ENCODE results near the gene RFX7. TPM values are rescaled to one million over a fixed set of nuclear protein-coding genes. Genes with fewer than 3 reads are reported as not detected.
"Not testable (repeated sequence)": the region's sequence is repeated elsewhere in the genome, so short reads cannot be mapped to it uniquely, and the experiment has no call there.

Gene RFX7
- total RNA-seq, 1 donor from 2014 or later, result 7.2 TPM

DNA sequence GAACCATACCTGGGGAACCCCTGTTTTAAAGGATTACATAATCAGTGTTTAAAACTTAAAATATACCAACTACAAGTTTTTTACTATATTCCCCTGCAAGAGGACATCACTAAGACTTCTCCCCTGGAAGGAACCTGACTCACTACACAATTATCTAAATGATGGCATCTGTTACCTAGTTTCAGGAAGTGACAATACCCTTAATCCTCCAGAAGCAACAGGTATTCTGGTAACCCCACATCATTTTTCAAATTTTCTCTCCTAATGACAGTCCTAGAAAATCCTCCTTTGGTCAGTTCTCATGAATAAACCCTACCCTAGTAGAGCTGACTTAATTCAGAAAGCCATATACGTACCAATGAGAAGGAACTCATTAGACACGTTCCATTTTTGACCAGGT, 78.4 kb downstream of the RFX7 start:
- intact Hi-C loops (cut with micrococcal nuclease), result no loop called here
- DNase-seq (no peak), ATAC-seq (no peak)

DNA sequence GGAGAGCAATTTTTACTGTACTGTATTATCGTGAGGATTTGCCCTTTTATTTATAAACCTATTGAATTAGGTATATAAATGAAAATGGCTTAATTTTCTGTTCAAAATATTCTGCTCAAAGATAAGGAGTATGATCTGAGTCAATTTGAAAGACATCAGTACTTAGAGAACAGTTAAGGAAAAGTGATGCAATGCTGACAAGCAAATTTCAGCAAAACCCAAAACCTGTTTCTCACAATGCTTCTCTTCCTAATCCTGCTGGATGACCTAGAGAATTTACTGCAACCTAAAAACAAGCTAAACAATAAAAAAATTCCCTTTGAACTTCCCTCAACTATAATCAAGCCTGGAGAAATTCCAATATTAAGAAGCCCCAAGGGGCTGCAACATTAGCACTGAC, 82.7 kb downstream of the RFX7 start:
- intact Hi-C loops (cut with micrococcal nuclease), result no loop called here
- ATAC-seq (no peak), DNase-seq (no peak)

DNA sequence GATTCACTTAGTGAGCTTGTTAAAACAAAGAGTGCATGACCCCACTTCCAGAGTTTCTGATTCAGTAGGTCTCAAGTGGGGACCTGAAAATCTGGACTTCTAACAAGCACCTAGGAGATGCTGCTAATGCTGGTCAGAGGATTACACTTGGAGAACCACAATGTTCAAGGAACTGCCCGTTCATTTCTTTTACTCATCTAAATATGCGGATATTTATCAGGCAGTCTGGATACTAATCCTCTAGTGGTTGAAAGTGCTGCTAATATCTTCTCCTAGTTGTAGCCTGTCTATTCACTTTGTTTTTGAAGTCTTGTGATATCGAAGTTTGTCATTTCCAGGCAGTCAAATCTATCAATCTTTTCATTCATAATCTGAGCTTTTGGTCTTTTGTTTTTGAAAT, 86.8 kb downstream of the RFX7 start:
- DNase-seq (no peak), ATAC-seq (no peak)
- intact Hi-C loops (cut with micrococcal nuclease), result no loop called here

DNA sequence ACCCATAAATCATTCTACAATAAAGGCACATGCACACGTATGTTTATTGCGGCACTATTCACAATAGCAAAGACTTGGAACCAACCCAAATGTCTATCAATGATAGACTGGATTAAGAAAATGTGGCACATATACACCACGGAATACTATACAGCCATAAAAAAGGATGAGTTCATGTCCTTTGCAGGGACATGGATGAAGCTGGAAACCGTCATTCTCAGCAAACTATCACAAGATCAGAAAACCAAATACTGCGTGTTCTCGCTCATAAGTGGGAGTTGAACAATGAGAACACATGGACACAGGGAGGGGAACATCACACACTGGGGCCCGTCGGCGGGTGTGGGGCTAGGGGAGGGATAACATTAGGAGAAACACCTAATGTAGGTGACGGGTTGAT, 88.4 kb downstream of the RFX7 start:
- intact Hi-C loops (cut with micrococcal nuclease); DNase-seq; ATAC-seq: not testable (repeated sequence)

DNA sequence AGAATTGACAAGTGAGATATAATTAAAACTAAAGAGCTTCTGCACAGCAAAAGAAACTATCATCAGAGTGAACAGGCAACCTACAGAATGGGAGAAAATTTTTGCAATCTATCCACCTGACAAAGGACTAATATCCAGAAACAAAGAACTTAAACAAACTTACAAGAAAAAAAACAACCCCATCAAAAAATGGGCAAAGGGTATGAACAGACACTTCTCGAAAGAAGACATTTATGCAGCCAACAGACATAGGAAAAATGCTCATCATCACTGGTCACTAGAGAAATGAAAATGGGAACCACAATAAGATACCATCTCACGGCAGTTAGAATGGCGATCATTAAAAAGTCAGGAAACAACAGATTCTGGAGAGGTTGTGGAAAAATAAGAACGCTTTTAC, 88.9 kb downstream of the RFX7 start:
- DNase-seq; ATAC-seq; intact Hi-C loops (cut with micrococcal nuclease): not testable (repeated sequence)

DNA sequence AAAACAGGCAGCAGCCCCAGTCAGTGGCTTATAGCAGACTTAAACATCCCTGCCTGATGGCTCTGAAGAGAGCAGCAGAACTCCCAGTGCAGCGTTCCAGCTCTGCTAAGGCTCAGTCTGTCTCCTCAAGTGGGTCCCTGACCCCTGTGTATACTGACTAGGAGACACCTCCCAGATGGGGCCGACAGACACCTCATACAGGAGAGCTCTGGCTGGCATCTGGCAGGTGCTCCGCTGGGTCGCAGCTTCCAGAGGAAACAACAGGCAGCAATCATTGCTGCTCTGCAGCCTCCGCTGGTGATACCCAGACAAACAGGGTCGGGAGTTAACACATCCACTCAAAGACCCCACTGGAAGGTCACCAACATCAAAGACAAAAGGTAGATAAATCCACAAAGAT, 93.5 kb downstream of the RFX7 start:
- ATAC-seq, result no peak
- no peak for DNase-seq
- intact Hi-C loops (cut with micrococcal nuclease), result no loop called here

DNA sequence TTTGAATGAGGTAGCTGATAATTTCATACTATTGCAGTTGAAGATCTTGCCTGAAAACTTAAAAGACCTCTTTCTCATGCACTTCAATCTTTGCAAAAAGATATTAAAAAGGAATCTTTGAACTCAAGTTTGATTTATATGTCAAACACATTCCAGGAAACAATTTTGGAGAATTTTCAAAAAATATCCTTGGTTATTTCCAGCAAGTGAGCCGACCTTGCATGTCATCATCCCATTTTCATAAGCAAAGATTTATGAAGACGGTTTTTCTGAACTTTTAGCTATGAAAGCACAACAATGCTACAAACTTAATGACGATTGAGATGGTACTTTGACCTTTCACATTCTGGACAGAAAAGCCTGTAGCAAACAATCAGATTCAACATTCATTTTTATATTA, 95.6 kb downstream of the RFX7 start:
- DNase-seq (no peak), ATAC-seq (no peak)
- intact Hi-C loops (cut with micrococcal nuclease), result no loop called here

DNA sequence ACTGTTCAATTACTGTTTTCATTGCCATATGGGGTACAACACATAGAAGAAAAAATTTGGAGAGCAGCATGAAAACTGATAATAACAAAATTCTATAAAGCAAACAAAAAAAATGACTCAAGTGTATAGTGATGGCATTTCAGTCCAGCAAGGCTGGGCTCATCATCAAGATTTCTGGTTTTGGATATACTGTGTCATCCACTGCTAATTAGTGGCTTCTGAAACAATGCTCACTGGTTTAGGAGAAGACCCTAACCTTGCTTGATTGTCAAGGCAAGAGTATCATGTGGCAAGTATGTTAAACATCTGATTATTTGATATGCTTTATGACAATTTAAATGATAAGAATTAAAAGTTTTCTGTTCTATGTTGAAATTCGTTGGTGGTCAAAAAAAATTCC, 96.9 kb downstream of the RFX7 start:
- DNase-seq, result no peak
- intact Hi-C loops (cut with micrococcal nuclease), result no loop called here
- no peak for ATAC-seq

DNA sequence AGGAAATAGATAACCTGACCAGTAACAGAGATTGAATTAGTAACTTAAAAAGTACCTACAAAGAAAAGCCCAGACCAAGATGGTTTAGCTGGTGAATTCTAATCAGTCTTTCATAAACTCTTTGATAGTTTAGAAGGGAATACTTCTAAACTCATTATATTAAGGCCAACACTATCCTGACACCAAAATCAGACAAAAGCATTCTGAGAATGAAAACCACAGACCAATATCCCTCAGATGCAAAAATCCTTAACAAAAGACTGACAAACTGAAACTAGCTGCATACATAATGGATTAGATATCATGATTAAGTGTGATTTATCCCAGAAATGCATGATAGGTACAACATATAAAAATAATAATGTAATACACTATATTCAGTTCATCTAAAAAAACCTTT, 115.6 kb downstream of the RFX7 start:
- intact Hi-C loops (cut with micrococcal nuclease), result no loop called here

DNA sequence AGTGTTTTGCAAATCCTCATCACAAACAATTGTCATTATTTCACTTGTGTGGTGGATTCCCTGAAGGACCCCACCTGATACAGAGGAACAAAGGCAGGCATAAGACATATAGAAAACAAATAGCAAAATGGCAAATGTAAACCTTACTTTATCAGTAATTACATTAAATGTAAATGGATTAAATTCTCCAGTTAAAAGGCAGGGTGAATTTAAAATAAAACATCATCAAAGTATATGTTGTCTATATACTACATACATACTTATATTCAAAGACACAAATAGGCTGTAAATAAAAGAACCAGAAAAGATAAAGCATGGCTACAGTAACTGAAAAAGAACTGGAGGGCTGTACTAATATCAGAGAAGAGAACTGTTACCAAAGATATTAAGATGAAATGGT, 117.3 kb downstream of the RFX7 start:
- intact Hi-C loops (cut with micrococcal nuclease), result no loop called here

More for the DNA sequence above, 115.6 kb downstream of the RFX7 start:
- no peak for DNase-seq
- no peak for ATAC-seq

DNA sequence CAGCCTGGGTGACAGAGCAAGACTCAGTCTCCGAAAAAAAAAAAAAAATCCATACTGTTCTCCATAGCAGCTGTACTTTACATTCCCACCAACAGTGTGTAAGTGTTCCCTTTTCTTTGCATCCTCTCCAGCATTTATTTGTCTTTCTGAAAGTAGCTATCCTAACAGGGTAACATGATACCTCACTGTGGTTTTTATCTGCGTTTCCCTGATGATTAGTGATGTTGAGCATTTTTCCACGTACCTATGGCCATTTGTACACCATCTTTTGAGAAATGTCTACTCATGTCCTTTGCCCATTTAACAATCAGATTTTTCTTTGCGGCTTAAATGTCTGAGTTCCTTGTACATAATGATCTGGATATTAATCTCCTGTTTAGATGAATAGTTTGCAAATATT, 119.3 kb downstream of the RFX7 start:
- intact Hi-C loops (cut with micrococcal nuclease), result no loop called here
- DNase-seq (no peak), ATAC-seq (no peak)

More for the DNA sequence above, 117.3 kb downstream of the RFX7 start:
- ATAC-seq, result no peak
- no peak for DNase-seq

DNA sequence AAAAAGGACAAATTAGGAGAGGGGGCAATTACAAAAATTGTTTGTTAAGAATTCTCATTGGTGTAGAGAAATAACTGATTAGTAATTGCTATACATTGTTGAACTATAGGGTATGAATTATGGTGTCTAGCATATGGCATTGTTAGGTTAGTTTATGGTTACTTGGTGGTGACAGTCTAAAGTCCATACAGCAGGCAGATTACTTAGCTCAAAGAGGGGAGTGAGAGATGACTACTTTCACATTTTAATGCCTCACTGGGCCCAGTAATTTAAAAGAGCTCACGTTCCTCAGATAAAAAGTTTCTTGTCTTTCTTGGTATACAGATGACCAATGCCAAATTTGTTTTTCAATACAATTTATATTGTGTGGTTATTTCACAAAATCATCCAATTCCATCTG, 137.8 kb downstream of the RFX7 start:
- ATAC-seq, result no peak
- intact Hi-C loops (cut with micrococcal nuclease), result no loop called here
- DNase-seq, result no peak

DNA sequence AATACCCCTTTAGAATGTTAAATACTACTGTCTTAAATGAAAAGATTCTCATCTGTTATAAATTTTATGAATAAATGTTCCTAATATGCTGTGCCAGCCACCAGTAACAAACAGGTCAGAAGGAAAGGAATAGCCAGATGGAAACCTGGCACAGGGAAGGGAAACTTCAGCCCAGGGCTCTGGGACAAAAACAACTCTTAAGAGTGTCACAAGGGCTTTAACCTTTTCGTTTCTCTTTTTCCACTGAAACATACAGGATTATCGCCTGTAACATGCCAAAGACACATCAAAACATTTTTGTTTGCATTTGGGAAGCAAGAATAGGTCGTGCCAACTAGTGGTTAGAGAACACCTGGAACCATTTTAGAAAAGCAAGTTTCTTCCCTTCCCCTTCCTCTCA, 141.2 kb downstream of the RFX7 start:
- ATAC-seq (peak; percentile 93), DNase-seq (no peak)
- intact Hi-C loops (cut with micrococcal nuclease), result no loop called here

DNA sequence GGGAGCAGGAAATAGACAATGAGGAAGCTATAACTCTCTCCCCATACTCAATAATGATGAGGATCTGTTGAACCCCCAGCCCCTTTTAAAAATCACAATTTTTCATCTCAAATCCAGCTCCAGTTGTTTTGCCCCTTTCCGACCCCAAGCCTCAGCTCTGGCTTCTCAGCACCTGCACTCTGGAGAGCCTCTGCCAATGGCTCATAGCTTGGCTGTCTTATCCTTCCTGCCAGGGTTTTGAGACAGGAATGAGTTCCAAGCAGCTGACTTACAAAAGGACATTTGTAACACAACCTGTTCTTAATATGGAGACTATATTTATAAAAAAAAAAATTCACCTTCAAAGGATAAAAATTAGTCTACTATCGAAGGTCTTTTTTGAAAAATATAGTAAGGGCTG, 144.4 kb downstream of the RFX7 start:
- peak; percentile 77 for ATAC-seq
- intact Hi-C loops (cut with micrococcal nuclease), result no loop called here
- DNase-seq, result no peak

DNA sequence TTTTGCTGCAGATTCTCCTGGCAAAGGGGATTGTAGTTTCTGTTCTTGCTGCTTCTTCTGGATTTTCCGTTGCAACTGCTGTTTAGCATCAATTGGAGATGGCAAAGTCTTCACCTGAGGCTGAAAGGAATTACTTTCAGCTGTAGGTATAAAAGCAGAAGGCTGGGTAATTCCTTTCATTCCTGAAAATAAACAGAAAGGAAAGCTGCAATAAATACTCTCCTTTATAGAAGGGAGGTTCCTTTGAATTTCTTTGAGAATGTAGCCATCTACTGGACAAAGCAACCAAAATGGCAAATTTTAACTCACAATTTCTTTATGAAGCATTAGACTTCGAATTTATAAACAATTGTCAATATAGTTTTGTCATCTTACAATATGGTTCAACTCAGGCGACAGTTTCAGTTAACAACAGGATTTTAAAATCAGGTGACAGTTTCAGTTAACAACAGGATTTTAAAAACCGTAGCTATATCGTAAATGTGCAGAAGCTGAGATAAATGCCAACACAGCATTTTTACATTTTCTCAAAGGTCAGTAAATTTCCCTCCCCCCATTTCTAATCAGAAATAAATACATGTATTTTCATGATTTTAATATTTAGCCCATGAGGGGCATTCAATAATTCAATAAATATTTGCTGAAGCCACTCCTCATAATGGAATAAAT, 145.3 kb downstream of the RFX7 start:
- intact Hi-C loops (cut with micrococcal nuclease), result no loop called here
- DNase-seq, result no peak

DNA sequence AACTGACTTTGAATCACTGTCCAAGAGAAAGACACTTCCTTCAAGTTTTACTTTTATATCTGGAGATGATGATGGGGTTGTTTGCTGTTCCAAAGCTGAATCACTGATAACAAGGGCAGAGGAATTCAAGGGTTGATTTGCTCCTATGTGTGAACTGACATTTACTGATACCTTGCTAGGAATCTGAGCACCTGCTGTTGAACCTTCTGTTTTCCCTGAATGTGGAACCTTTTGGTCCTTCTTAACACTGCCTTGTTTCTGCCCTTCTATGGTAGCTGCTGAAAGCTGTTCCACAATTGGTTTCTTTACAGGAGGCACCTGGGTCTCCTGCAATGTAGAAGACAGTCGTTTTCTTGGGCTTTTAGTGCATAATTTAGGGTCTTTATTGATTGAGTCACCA, 148.3 kb downstream of the RFX7 start:
- ATAC-seq, result no peak
- intact Hi-C loops (cut with micrococcal nuclease), result no loop called here
- no peak for DNase-seq

More for the DNA sequence above, 145.3 kb downstream of the RFX7 start:
- ATAC-seq, result no peak

DNA sequence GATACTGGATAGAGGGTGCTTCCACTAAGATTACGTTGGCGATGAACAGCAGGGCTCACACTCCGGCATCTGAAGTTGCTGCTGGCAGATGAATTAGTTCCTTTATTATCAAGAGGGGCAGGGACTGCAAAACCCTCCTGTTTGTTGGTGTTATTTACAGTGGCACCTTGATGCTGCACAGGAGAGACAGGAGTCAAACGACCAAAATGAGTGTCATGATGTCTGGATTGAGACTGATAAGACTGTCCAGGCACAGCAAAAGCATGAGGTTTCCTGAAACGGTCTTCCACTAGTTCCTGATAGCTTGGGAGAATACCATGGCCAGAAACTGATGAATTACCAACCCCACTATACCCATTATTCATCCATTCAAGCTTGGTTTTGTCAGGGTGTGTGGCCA, 149.5 kb downstream of the RFX7 start:
- intact Hi-C loops (cut with micrococcal nuclease), result no loop called here
- no peak for ATAC-seq

DNA sequence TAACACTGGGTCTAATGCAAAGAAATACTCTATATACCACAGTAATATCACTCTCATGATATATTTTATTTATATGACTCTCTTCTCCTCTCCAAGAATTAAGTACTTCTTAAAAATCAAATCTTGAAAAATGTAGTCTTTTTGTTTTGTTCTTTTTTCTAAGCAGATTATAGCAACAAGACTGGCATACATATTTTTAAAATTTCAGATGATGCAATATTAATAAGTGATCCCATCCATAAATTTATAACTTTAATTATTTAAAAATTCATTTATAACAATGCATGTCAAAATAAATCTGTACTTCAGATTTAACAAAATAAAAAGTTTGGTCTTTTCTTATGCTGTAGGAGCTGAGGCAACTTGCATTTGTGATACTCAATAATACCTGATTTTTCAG, 155.3 kb downstream of the RFX7 start:
- ATAC-seq, result no peak
- DNase-seq, result no peak
- intact Hi-C loops (cut with micrococcal nuclease), result no loop called here

More for the DNA sequence above, 149.5 kb downstream of the RFX7 start:
- DNase-seq, result no peak

DNA sequence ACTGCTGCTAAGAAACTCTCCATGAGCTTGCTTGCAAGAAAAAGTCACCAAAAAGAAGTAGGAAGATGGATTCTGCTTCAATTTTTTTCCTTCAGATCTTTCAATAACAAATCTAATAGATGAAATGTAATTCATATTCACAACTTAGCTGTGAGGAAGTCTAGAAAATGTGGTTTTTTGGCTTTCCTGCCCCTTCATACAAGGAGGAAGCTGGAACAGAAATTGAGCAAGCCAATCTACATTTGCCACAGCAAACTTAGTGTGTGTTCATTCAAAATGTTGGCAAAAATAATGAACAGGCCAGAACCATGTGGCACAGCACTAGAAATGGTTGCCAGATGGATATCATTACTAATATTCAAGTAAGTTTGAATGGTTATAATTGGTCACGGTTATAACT, 157.1 kb downstream of the RFX7 start:
- intact Hi-C loops (cut with micrococcal nuclease), result no loop called here
- no peak for DNase-seq
- ATAC-seq, result no peak

DNA sequence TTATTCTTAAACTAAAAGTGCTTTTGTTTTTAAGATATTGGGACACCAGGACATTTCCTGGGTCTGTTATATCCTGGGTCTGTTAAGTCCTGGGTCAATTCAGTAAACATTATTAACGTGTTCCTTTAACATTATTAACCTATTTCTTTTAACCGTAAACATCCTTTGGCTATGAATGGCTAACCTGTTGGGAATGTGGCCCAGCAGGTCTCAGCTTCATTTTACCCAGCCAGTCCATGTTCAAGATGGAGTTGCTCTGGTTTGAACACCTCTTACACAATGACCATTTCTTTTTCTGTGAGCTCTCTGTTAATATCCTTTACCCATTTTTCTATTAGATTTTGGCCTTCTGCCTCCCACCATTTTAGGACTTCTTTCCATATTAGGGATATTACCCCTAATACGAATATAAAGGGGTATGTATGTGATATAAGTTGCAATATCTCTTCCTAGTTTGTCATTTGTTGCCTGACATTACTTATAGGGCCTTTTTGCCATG, 161.4 kb downstream of the RFX7 start:
- DNase-seq (no peak), ATAC-seq (no peak)

DNA sequence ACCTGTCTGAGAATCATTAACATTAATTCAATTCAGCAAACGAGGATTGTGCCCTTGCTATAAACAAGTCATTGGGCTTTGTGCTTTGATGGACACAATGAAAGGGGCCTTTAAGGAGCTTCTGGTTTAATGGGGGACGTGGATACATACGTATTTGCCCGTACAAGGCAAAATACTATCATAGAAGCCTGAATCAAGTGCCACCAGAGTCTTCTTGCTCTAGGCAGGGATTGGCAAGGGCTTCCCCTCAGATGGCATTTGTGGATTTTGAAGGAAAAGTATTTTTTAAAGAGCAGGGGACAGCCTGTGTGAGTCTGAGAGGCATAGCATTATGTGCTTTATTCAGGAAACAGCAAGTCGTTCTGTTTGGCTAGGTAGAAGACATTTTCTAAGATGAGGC, 166.6 kb downstream of the RFX7 start:
- no peak for ATAC-seq
- intact Hi-C loops (cut with micrococcal nuclease), result no loop called here
- no peak for DNase-seq

More for the DNA sequence above, 161.4 kb downstream of the RFX7 start:
- intact Hi-C loops (cut with micrococcal nuclease), result no loop called here

DNA sequence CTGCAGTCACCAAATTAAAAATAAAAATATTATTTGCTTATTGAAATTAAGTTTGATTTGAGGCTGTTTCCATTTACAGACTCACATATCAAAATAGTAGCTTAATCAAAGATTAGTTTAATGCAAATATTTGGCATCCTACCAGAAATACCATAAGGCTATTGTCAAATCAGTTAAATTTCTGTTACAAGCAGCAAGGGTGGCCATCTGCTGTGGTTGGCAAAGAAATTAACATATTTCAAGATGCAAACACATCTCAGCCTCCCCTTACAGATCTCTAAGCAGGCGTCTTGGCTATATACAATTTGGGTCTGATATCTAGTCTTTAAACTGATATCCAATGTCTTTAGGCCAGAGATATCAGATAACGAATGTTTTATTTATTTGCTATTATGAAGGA, 167.0 kb downstream of the RFX7 start:
- DNase-seq (no peak), ATAC-seq (no peak)
- intact Hi-C loops (cut with micrococcal nuclease), result no loop called here
